SK-N-SH treated with all-trans-retinoic acid at 6 μM for 48 hours (cell line): ENCODE measurements around the gene CFAP126.
"Not testable (repeated sequence)": the region's sequence is repeated elsewhere in the genome, so short reads cannot be mapped to it uniquely, and the experiment has no call there.

Experiments used
- RARB ChIP-seq: fragments of 250-450 bp; sonication (Bioruptor Pico); IDR thresholded peaks from 2 replicates; pipeline ENCODE4 v1.8.0; 2021; ENCODE audit warnings: mild to moderate bottlenecking, moderate library complexity
- TF ChIP-seq, protein P1 (sequence below): fragments of 250-450 bp; sonication (Bioruptor Pico); IDR thresholded peaks from 2 replicates; pipeline ENCODE4 v1.8.0; 2020; ENCODE audit warnings: mild to moderate bottlenecking, moderate library complexity, borderline replicate concordance

DNA sequence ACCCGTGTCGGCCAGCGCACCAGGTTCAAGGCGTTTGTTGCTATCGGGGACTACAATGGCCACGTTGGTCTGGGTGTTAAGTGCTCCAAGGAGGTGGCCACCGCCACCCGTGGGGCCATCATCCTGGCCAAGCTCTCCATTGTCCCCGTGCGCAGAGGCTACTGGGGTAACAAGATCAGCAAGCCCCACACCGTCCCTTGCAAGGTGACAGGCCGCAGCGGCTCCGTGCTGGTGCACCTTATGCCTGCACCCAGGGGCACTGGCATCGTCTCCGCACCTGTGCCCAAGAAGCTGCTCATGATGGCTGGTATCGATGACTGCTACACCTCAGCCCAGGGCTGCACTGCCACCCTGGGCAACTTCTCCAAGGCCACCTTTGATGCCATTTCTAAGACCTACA, 38.9 kb upstream of the CFAP126 start:
- TF ChIP-seq, protein P1, sequence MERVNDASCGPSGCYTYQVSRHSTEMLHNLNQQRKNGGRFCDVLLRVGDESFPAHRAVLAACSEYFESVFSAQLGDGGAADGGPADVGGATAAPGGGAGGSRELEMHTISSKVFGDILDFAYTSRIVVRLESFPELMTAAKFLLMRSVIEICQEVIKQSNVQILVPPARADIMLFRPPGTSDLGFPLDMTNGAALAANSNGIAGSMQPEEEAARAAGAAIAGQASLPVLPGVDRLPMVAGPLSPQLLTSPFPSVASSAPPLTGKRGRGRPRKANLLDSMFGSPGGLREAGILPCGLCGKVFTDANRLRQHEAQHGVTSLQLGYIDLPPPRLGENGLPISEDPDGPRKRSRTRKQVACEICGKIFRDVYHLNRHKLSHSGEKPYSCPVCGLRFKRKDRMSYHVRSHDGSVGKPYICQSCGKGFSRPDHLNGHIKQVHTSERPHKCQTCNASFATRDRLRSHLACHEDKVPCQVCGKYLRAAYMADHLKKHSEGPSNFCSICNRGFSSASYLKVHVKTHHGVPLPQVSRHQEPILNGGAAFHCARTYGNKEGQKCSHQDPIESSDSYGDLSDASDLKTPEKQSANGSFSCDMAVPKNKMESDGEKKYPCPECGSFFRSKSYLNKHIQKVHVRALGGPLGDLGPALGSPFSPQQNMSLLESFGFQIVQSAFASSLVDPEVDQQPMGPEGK (CRISPR knock-in tag) = not testable (repeated sequence)
- TF ChIP-seq RARB (CRISPR knock-in tag) = not testable (repeated sequence)
